ENCODE measurements around the gene TMEM132D. TPM values are rescaled to one million over a fixed set of nuclear protein-coding genes. Genes with fewer than 3 reads are reported as not detected.

The TMEM132D gene
- total RNA-seq, 1 donor from 2014 or later: 0.19 TPM

DNA sequence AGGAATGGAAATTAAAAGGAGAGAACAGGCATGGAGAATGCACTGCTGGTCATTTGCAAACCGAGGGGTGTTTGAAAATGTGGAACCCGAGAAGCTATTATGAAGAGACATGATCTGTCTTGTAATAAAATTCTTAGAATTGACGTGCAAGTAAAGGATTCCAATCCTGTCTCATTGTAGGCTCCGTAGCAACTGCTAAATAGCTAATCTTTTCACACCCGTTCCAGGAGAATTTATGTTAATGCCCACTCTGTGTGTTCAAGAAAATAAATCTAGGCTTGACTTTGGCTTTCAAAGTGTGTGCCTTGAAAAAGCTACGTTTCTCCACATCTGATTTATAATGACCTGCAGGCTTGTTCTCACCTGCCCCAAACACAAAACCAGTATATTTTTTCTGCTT lies 669.6 kb downstream of the TMEM132D start:
- Mint-ChIP-seq H3K4me3 (no peak overlapping the region), H3K27me3 (ENCODE audit: low read depth) (peaks cover 2% of the 10 kb centered on the region), H3K4me1 (peaks cover 12% of the 10 kb centered on the region), H3K27ac (ENCODE audit: unreplicated experiment) (no peak overlapping the region), H3K9me3 (no peaks in the 10 kb centered on the region), H3K36me3 (ENCODE audit: low read depth) (no peaks in the 10 kb centered on the region)
- DNase-seq (ENCODE audit: low read depth, low spot score): no peak
- TF ChIP-seq, protein P1, sequence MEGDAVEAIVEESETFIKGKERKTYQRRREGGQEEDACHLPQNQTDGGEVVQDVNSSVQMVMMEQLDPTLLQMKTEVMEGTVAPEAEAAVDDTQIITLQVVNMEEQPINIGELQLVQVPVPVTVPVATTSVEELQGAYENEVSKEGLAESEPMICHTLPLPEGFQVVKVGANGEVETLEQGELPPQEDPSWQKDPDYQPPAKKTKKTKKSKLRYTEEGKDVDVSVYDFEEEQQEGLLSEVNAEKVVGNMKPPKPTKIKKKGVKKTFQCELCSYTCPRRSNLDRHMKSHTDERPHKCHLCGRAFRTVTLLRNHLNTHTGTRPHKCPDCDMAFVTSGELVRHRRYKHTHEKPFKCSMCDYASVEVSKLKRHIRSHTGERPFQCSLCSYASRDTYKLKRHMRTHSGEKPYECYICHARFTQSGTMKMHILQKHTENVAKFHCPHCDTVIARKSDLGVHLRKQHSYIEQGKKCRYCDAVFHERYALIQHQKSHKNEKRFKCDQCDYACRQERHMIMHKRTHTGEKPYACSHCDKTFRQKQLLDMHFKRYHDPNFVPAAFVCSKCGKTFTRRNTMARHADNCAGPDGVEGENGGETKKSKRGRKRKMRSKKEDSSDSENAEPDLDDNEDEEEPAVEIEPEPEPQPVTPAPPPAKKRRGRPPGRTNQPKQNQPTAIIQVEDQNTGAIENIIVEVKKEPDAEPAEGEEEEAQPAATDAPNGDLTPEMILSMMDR (conservative IDR thresholded peaks at IDR 0.05): no peak

DNA sequence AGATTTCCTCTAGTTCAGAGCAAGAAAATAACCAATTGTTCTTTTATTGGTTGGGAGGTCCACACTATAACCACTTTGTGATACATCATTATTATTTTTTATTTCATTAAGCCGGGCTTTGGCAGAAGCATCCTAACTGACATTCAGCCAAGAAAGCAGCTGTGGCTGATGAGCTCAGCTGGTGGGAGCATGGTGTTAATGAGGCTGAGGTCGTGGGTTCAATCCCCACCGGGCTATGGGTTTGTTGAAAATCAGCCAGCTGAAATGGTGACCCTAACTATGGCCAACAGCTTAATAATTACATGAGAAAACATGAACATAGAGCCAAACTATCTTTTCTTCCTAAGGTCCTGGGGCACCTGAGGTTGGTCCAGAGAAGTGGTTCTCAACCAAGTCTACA lies 672.3 kb downstream of the TMEM132D start:
- TF ChIP-seq, protein P1 (conservative IDR thresholded peaks at IDR 0.05): no peak
- DNase-seq (ENCODE audit: low read depth, low spot score): no peak
- H3K4me3 Mint-ChIP-seq: no peak overlapping the region
- H3K27ac Mint-ChIP-seq (ENCODE audit: unreplicated experiment): no peak overlapping the region
- no peaks in the 10 kb centered on the region for H3K36me3 Mint-ChIP-seq (ENCODE audit: low read depth)
- peaks cover 2% of the 10 kb centered on the region for H3K27me3 Mint-ChIP-seq (ENCODE audit: low read depth)
- peaks cover 12% of the 10 kb centered on the region for H3K4me1 Mint-ChIP-seq
- H3K9me3 Mint-ChIP-seq: no peaks in the 10 kb centered on the region

DNA sequence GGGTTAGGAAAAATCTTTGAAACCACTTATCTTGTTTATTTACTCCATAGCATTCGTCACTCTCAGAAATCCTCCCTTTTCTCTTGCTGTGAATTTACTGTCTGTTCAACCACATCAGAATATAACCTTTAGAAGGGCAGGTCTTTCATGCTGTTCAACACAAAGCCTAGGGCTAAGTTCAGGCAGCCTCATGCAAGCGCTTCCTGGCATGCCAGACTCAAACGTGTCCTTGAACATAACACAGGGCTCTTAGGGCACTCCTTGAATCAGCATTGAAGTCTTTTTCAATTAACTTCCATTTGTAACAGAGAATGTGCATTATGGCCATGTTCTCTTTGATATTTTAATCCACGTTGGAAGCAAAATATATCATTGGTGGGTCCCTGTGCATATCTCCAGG lies 672.8 kb downstream of the TMEM132D start:
- H3K4me1 Mint-ChIP-seq: peaks cover 12% of the 10 kb centered on the region
- no peaks in the 10 kb centered on the region for H3K36me3 Mint-ChIP-seq (ENCODE audit: low read depth)
- peaks cover 2% of the 10 kb centered on the region for H3K27me3 Mint-ChIP-seq (ENCODE audit: low read depth)
- TF ChIP-seq, protein P1 (conservative IDR thresholded peaks at IDR 0.05): no peak
- H3K9me3 Mint-ChIP-seq: no peaks in the 10 kb centered on the region
- no peak for DNase-seq (ENCODE audit: low read depth, low spot score)
- no peak overlapping the region for H3K4me3 Mint-ChIP-seq
- no peak overlapping the region for H3K27ac Mint-ChIP-seq (ENCODE audit: unreplicated experiment)

DNA sequence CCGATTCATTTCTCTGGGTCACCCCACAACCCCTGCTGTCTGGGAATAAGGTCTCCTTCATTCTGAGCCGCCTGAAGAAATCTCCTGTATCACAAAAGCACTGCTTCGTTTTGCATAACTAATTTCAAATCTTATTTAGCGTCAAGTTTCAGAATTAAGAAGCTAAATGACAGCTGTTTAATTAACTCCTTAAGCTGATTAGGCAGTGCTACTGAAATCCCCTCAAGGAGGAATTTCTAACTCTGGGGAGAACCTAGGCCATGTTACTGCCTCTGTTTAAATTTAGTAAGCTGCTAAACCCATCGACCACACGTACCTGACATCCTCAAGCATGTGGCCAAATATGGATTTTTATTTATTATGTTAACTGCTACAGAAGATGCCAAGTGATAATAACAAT lies 677.0 kb downstream of the TMEM132D start:
- TF ChIP-seq, protein P1 (conservative IDR thresholded peaks at IDR 0.05): no peak
- DNase-seq (ENCODE audit: low read depth, low spot score): no peak
- Mint-ChIP-seq H3K27ac (ENCODE audit: unreplicated experiment) (no peak overlapping the region), H3K36me3 (ENCODE audit: low read depth) (no peaks in the 10 kb centered on the region), H3K9me3 (no peaks in the 10 kb centered on the region), H3K4me3 (no peak overlapping the region), H3K4me1 (no peaks in the 10 kb centered on the region), H3K27me3 (ENCODE audit: low read depth) (peaks cover 12% of the 10 kb centered on the region)

DNA sequence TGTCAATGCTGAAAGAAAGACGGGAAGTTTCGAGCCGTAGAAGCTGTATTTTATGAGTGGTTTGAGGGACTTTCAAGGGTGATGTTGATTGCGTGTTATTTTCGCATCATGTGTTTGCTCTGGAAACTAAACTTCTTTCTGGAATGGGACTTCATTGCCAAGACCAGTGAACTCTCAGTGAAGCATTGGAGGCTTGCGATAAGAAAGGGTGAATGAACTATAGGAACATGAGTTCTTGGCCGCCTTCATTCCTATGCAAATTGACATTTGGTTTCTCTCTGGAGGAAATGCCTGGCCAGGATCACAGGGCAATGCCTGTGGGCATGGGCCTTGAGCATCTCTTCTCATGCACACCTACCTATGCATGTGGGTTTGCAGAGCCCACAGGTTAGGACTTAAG lies 677.8 kb downstream of the TMEM132D start:
- H3K4me3 Mint-ChIP-seq: no peak overlapping the region
- H3K27me3 Mint-ChIP-seq (ENCODE audit: low read depth): peaks cover 12% of the 10 kb centered on the region
- no peaks in the 10 kb centered on the region for H3K9me3 Mint-ChIP-seq
- no peak overlapping the region for H3K27ac Mint-ChIP-seq (ENCODE audit: unreplicated experiment)
- H3K4me1 Mint-ChIP-seq: no peaks in the 10 kb centered on the region
- DNase-seq (ENCODE audit: low read depth, low spot score): no peak
- H3K36me3 Mint-ChIP-seq (ENCODE audit: low read depth): no peaks in the 10 kb centered on the region
- TF ChIP-seq, protein P1 (conservative IDR thresholded peaks at IDR 0.05): no peak

DNA sequence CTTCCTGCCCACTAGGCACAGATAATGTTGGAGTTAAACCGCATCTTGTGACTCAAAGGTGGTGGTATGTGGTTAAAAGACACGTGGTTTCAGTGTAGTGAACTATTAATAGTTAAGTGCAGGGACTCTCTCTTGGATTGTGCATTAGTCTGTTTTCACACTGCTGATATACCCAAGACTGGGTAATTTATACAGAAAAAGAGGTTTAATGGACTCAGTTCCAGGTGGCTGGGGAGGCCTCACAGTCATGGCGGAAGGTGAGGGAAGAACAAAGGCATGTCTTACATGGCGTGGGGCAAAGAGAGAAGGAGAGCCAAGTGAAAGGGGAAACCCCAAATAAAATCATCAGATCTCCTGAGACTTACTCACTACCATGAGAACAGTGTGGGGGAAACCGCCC lies 688.3 kb downstream of the TMEM132D start:
- Mint-ChIP-seq H3K4me1 (peaks cover 9% of the 10 kb centered on the region), H3K27ac (ENCODE audit: unreplicated experiment) (no peak overlapping the region), H3K4me3 (no peak overlapping the region), H3K36me3 (ENCODE audit: low read depth) (no peaks in the 10 kb centered on the region), H3K9me3 (peaks cover 2% of the 10 kb centered on the region), H3K27me3 (ENCODE audit: low read depth) (peaks cover 10% of the 10 kb centered on the region)
- TF ChIP-seq, protein P1 (conservative IDR thresholded peaks at IDR 0.05): no peak
- DNase-seq (ENCODE audit: low read depth, low spot score): no peak

All from neural crest cell (in vitro differentiated cells).